Pancreas (tissue), 10 donors: ENCODE results near the gene ARHGAP22. TPM values are rescaled to one million over a fixed set of nuclear protein-coding genes. Genes with fewer than 3 reads are reported as not detected.

ENCODE experiments used
- ATAC-seq, 4 donors: fragments of 200-7000 bp; cut with Tn5 transposase; one replicate each; pipeline versions ENCODE4 v1.8.0 to v1.9.1; 2020; ENCODE audit warnings: mild to moderate bottlenecking in 4 of 4, moderate library complexity in 4 of 4
- DNase-seq, 6 donors: peaks; one replicate each; pipeline ENCODE4 v3.0.0-alpha.2; 2020
- FAIRE-seq: peaks from 2 replicates; lab custom pipeline; 2012; peaks lifted over from hg19 to GRCh38; lab: Jason Lieb, UNC
- H3K27ac ChIP-seq, 4 donors: fragments of 200-600 bp; sonication (generic); 1 replicate in 3 of 4; 2 replicates in 1 of 4; pipeline versions ENCODE4 v1.5.0 to v1.8.0; 2020
- H3K27me3 ChIP-seq, 4 donors: fragments of 200-600 bp; one replicate each; pipeline ENCODE4 v1.8.0; 2021
- H3K36me3 ChIP-seq, 3 donors: fragments of 200-600 bp; sonication (generic) in 1 of 3; one replicate each; pipeline versions ENCODE4 v1.5.0 to v1.8.0; 2020 to 2021
- H3K4me1 ChIP-seq, 3 donors: fragments of 200-600 bp; one replicate each; pipeline ENCODE4 v1.8.0; 2021
- H3K4me3 ChIP-seq, 4 donors: fragments of 200-600 bp; sonication (generic) in 2 of 4; one replicate each; pipeline versions ENCODE4 v1.5.0 to v1.8.0; 2020 to 2021
- H3K9me3 ChIP-seq, 4 donors: fragments of 200-600 bp; one replicate each; pipeline ENCODE4 v1.8.0; 2021
- CTCF ChIP-seq, 4 donors: fragments of 200-600 bp; sonication (generic) in 3 of 4; IDR thresholded peaks; one replicate each; pipeline versions ENCODE4 v1.5.0 to v1.8.0; 2021; ENCODE audit warnings: antibody characterized with exemption in 4 of 4
- WGBS, 2 donors: extraction: QIAGEN DNeasy Blood & Tissue Kit; methylation state at CpG; one replicate each; pipeline ENCODE4 v1.1.7; 2013; 5-methylcytosine and 5-hydroxymethylcytosine counted together
- intact Hi-C, 3 donors: fragments of 100-400 bp; cut with DNase I; formaldehyde crosslinking; loops; one replicate each; pipeline versions ENCODE4 v1.11.1 to v1.14.2; 2022
- polyA plus RNA-seq, 2 donors: library from polyadenylated mRNA; stranded (reverse); fragments of 200-250 nt; gene quantifications; one replicate each; pipeline ENCODE4 v1.2.3, GENCODE V29; 2013
- total RNA-seq, 6 donors: library from RNA; stranded (reverse); fragmentation: NEBNext Ultra II Directional in 4 of 6; extraction: Animal tissue kit (Norgen Biotek cat#: 25700) in 4 of 6; gene quantifications; one replicate each; pipeline versions ENCODE4 v1.2.1 to v1.2.4, GENCODE V29; 2021 to 2023
- donor health status: healthy with polysubstance abuse.
- donor health status: DM: no; HTN: no; CAD: no; lungs with moderate emphysema.
- donor health status: DM: no; HTN: no; CAD: no.
- donor health status: control.
- donor health status: control.
- donor health status: Bipolar disorder and iron deficiency.
- donor health status: DM: yes; HTN: yes; CAD: no.
- donor health status: DM: no; HTN: no; CAD: no.
- donor health status: DM: no; HTN: no; CAD: no.
- donor health status: DM: yes; HTN: yes; CAD: no.

ARHGAP22 gene
- total and polyA plus RNA-seq, 8 donors = 1.1 to 6.0 (median 1.9) TPM

GRCh38 chr10:48399551-48399950 lies 205.3 kb downstream of the ARHGAP22 start:
- TF ChIP-seq CTCF (IDR thresholded peaks at IDR 0.05) = no peak
- FAIRE-seq = no peak

GRCh38 chr10:48399056-48399541 lies 205.8 kb downstream of the ARHGAP22 start:
- intact Hi-C loops = no loop called here
- TF ChIP-seq CTCF (IDR thresholded peaks at IDR 0.05) = no peak
- no peak overlapping the region for H3K4me3 ChIP-seq
- DNase-seq = no peak
- H3K36me3 ChIP-seq = no peaks in the 10 kb centered on the region
- no peak overlapping the region for H3K27ac ChIP-seq
- H3K9me3 ChIP-seq = no peaks in the 10 kb centered on the region
- ATAC-seq = peak in 2 of 4 donors; percentile 11 to 22
- H3K4me1 ChIP-seq = no peaks in the 10 kb centered on the region
- 80 to 84% methylated on average over 5 of the region's 5 CpGs for WGBS, 2 donors
- FAIRE-seq = no peak
- H3K27me3 ChIP-seq = no peaks in the 10 kb centered on the region

More at GRCh38 chr10:48399551-48399950, 205.3 kb downstream of the ARHGAP22 start:
- H3K9me3 ChIP-seq = no peaks in the 10 kb centered on the region
- H3K27ac ChIP-seq = no peak overlapping the region
- intact Hi-C loops = no loop called here
- ATAC-seq = no peak
- H3K4me3 ChIP-seq = no peak overlapping the region
- no peaks in the 10 kb centered on the region for H3K36me3 ChIP-seq
- 66 to 83% methylated on average over 1 of the region's 1 CpG for WGBS, 2 donors
- no peaks in the 10 kb centered on the region for H3K4me1 ChIP-seq
- DNase-seq = no peak
- H3K27me3 ChIP-seq = no peaks in the 10 kb centered on the region

- intact Hi-C loops = no loop called here
- Histone ChIP-seq H3K36me3 (no peaks in the 10 kb centered on the region), H3K4me1 (no peaks in the 10 kb centered on the region), H3K27ac (no peak overlapping the region), H3K9me3 (no peaks in the 10 kb centered on the region), H3K27me3 (no peaks in the 10 kb centered on the region), H3K4me3 (no peak overlapping the region)
- ATAC-seq (no peak), FAIRE-seq (no peak), DNase-seq (no peak)
- TF ChIP-seq CTCF (IDR thresholded peaks at IDR 0.05) = no peak
- 82% methylated on average over 4 of the region's 4 CpGs for WGBS, 2 donors
Observed at GRCh38 chr10:48398261-48398660, 206.6 kb downstream of the ARHGAP22 start.

Other genes with a start within 250 kb of the ARHGAP22 start
- gene WDFY4, start 79.8 kb upstream of the ARHGAP22 start, total RNA-seq = 1 to 10 TPM in 3 of 6 donors, under 1 TPM in 3; 0.31 to 8.4 (median 0.99) TPM
- gene WDFY4, start 79.8 kb upstream of the ARHGAP22 start, polyA plus RNA-seq = under 1 TPM; 0.14 to 0.34 TPM